HCT116 (cell line): ENCODE results near the gene TNFAIP3. TPM values are rescaled to one million over a fixed set of nuclear protein-coding genes. Genes with fewer than 3 reads are reported as not detected.
"Not testable (repeated sequence)": the region's sequence is repeated elsewhere in the genome, so short reads cannot be mapped to it uniquely, and the experiment has no call there.

ENCODE experiments used
- ATAC-seq: fragments of 200-7000 bp; cut with Tn5 transposase; 2 replicates; pipeline ENCODE4 v1.9.1; 2020; ENCODE audit warnings: mild to moderate bottlenecking, moderate library complexity
- BruUV-seq: library from RNA; stranded (reverse); fragments of 400-500 nt; replicated peaks from 2 replicates; lab custom pipeline; 2021; lab: Mats Ljungman, UMichigan
- CTCF ChIA-PET: fragments of 300-600 bp; sonication (Branson Sonifier 250); formaldehyde crosslinking; loops from one replicate; lab custom pipeline; 2021; ENCODE audit warnings: antibody characterized with exemption; lab: Charles Lee
- POLR2A ChIA-PET: fragments of 300-600, 350-600 bp; sonication (Branson Sonifier 250); formaldehyde crosslinking; loops from one replicate; lab custom pipeline; 2021; ENCODE audit warnings: antibody characterized with exemption; lab: Charles Lee
- RAD21 ChIA-PET, 2 experiments: fragments of 300-600 bp; sonication (Branson Sonifier 250); formaldehyde crosslinking; loops; one replicate each; lab custom pipeline; 2023; ENCODE audit warnings: low total read pairs in 2 of 2; ENCODE audit not compliant: uncharacterized antibody in 2 of 2, unreplicated experiment in 2 of 2, low non-redundant PET in 1 of 2; lab: Charles Lee
- DNase-seq: peaks from one replicate; pipeline ENCODE4 v3.0.0-alpha.2; 2010; ENCODE audit warnings: low read depth, low spot score
- H2AFZ ChIP-seq: fragments of 200-600 bp; shearing (Covaris generic), sonication (generic); 2 replicates; pipeline ENCODE4 v1.6.1; 2017; ENCODE audit warnings: low read depth, mixed run types, mixed read lengths, antibody characterized with exemption, low read length; ENCODE audit not compliant: poor library complexity, severe bottlenecking
- H3K27ac ChIP-seq: 2 replicates; pipeline ENCODE4 v1.5.1; 2012; ENCODE audit warnings: low read depth, low read length
- H3K27me3 ChIP-seq: fragments of 200-600 bp; sonication (generic); 2 replicates; pipeline ENCODE4 v1.6.1; 2016; ENCODE audit warnings: mixed run types, low read length, mixed read lengths; ENCODE audit not compliant: insufficient read depth
- H3K36me3 ChIP-seq, 2 experiments: fragments of 200-500 bp in 1 of 2; fragments of 200-600 bp in 1 of 2; sonication (Bioruptor generic) in 1 of 2; sonication (generic) in 1 of 2; 2 replicates each; pipeline versions ENCODE4 v1.5.1 to v1.6.1; 2014 to 2016; ENCODE audit warnings: low read length in 2 of 2, inconsistent platforms in 1 of 2, mixed read lengths in 1 of 2, mixed run types in 1 of 2; ENCODE audit not compliant: insufficient read depth in 2 of 2, control insufficient read depth in 1 of 2
- H3K4me1 ChIP-seq, 2 experiments: fragments of 200-600 bp in 1 of 2; sonication (generic) in 1 of 2; 2 replicates each; pipeline versions ENCODE4 v1.5.1 to v1.6.1; 2012 to 2017; ENCODE audit warnings: low read length in 2 of 2, inconsistent platforms in 1 of 2, mild to moderate bottlenecking in 1 of 2, mixed read lengths in 1 of 2, mixed run types in 1 of 2, moderate library complexity in 1 of 2; ENCODE audit not compliant: insufficient read depth in 2 of 2, control insufficient read depth in 1 of 2
- H3K4me2 ChIP-seq: fragments of 200-600 bp; sonication (generic); 2 replicates; pipeline ENCODE4 v1.6.1; 2017; ENCODE audit warnings: mixed run types, low read length, mixed read lengths
- H3K4me3 ChIP-seq, 2 experiments: fragments of 200-600 bp in 1 of 2; sonication (generic) in 1 of 2; replicated peaks in 1 of 2; 2 replicates each; pipeline ENCODE4 v1.5.1; 2011 to 2016; ENCODE audit warnings: low read length in 2 of 2, control low read depth in 1 of 2, low read depth in 1 of 2, mild to moderate bottlenecking in 1 of 2, mixed read lengths in 1 of 2, mixed run types in 1 of 2
- H3K79me2 ChIP-seq: fragments of 200-600 bp; sonication (generic); 2 replicates; pipeline ENCODE4 v1.6.1; 2017; ENCODE audit warnings: mild to moderate bottlenecking, mixed run types, low read length, moderate library complexity, mixed read lengths; ENCODE audit not compliant: insufficient read depth
- H3K9ac ChIP-seq: fragments of 200-600 bp; sonication (generic); 2 replicates; pipeline ENCODE4 v1.6.1; 2016; ENCODE audit warnings: low read length, mixed read lengths
- H3K9me2 ChIP-seq: fragments of 200-600 bp; sonication (generic), shearing (Covaris generic); 2 replicates; pipeline ENCODE4 v1.6.1; 2017; ENCODE audit warnings: mixed run types, mild to moderate bottlenecking, moderate library complexity; ENCODE audit not compliant: insufficient read depth
- H3K9me3 ChIP-seq, 2 experiments: fragments of 200-500 bp in 1 of 2; fragments of 200-600 bp in 1 of 2; sonication (Bioruptor generic) in 1 of 2; sonication (generic) in 1 of 2; 2 replicates each; pipeline ENCODE4 v1.6.1; 2014 to 2017; ENCODE audit warnings: low read length in 2 of 2, mixed read lengths in 2 of 2, inconsistent platforms in 1 of 2, low read depth in 1 of 2, mild to moderate bottlenecking in 1 of 2, mixed run types in 1 of 2, moderate library complexity in 1 of 2; ENCODE audit not compliant: control insufficient read depth in 1 of 2, insufficient read depth in 1 of 2
- H4K20me1 ChIP-seq: fragments of 200-600 bp; sonication (generic), shearing (Covaris generic); 2 replicates; pipeline ENCODE4 v1.6.1; 2017; ENCODE audit warnings: mixed run types, mild to moderate bottlenecking, moderate library complexity; ENCODE audit not compliant: insufficient read depth
- EZH2 ChIP-seq: fragments of 200-600 bp; sonication (generic); IDR thresholded peaks from 2 replicates; pipeline ENCODE4 v1.6.1; 2017; ENCODE audit warnings: antibody characterized with exemption, mixed run types
- SP1 ChIP-seq: IDR thresholded peaks from 2 replicates; pipeline ENCODE4 v1.6.1; 2012; ENCODE audit warnings: low read depth
- intact Hi-C: fragments of 100-400 bp; cut with micrococcal nuclease; formaldehyde crosslinking; loops from 2 replicates; pipeline ENCODE4 v1.10.0; 2022
- total RNA-seq: library from RNA; stranded (reverse); gene quantifications from one replicate; pipeline ENCODE4 v1.2.1, GENCODE V29; 2021; ENCODE audit not compliant: unreplicated experiment
- TF ChIP-seq, protein P1 (sequence below): IDR thresholded peaks from 2 replicates; pipeline ENCODE4 v1.6.1; 2012
- TF ChIP-seq, protein P2 (sequence below): IDR thresholded peaks from 2 replicates; pipeline ENCODE4 v1.6.1; 2012; ENCODE audit warnings: low read depth
- TF ChIP-seq, protein P3 (sequence below): IDR thresholded peaks from 2 replicates; pipeline ENCODE4 v1.6.1; 2012

The TNFAIP3 gene
- total RNA-seq, 1 experiment from 2014 or later = 4.4 TPM

DNA sequence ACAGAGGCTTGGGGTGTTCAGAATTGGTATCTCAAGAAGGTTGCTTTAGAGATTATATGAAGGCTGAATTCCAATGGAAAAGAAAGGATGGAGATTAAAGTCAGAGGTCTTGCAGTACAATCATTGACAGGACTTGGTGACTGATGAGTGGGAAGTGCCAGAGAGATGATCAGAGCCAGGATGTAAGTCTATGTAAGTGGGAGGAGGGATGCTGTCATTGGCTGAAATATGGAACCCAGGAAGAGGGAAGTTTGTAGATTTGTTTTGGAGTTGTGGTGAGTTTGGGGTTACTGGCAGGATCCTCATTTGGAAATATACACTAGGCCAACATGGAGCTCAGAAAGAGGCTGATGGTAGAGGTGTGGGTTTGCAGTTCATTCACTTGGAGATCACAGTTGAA is 23.8 kb upstream of the TNFAIP3 start:
- ChIA-PET CTCF (no interaction called here), RAD21 (no interaction called here), POLR2A (no interaction called here)
- Histone ChIP-seq H3K9me3 (no peaks in the 10 kb centered on the region), H2AFZ (no peak overlapping the region), H3K27ac (no peak overlapping the region), H3K79me2 (no peaks in the 10 kb centered on the region), H4K20me1 (no peaks in the 10 kb centered on the region), H3K4me1 (peaks cover 0 to 7% of the 10 kb centered on the region in 2 experiments; a peak in 1 of 4 replicates), H3K9me2 (no peaks in the 10 kb centered on the region), H3K27me3 (no peaks in the 10 kb centered on the region), H3K36me3 (no peaks in the 10 kb centered on the region), H3K4me3 (no peak overlapping the region), H3K4me2 (no peak overlapping the region), H3K9ac (no peak overlapping the region)
- ATAC-seq (no peak), DNase-seq (no peak)
- no TSS peak for BruUV-seq
- intact Hi-C loops = no loop called here
- no peak for TF ChIP-seq SP1
- TF ChIP-seq, protein P1, sequence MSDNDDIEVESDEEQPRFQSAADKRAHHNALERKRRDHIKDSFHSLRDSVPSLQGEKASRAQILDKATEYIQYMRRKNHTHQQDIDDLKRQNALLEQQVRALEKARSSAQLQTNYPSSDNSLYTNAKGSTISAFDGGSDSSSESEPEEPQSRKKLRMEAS = no peak
- TF ChIP-seq EZH2 = no peak
- TF ChIP-seq, protein P2, sequence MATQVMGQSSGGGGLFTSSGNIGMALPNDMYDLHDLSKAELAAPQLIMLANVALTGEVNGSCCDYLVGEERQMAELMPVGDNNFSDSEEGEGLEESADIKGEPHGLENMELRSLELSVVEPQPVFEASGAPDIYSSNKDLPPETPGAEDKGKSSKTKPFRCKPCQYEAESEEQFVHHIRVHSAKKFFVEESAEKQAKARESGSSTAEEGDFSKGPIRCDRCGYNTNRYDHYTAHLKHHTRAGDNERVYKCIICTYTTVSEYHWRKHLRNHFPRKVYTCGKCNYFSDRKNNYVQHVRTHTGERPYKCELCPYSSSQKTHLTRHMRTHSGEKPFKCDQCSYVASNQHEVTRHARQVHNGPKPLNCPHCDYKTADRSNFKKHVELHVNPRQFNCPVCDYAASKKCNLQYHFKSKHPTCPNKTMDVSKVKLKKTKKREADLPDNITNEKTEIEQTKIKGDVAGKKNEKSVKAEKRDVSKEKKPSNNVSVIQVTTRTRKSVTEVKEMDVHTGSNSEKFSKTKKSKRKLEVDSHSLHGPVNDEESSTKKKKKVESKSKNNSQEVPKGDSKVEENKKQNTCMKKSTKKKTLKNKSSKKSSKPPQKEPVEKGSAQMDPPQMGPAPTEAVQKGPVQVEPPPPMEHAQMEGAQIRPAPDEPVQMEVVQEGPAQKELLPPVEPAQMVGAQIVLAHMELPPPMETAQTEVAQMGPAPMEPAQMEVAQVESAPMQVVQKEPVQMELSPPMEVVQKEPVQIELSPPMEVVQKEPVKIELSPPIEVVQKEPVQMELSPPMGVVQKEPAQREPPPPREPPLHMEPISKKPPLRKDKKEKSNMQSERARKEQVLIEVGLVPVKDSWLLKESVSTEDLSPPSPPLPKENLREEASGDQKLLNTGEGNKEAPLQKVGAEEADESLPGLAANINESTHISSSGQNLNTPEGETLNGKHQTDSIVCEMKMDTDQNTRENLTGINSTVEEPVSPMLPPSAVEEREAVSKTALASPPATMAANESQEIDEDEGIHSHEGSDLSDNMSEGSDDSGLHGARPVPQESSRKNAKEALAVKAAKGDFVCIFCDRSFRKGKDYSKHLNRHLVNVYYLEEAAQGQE = no peak
- TF ChIP-seq, protein P3, sequence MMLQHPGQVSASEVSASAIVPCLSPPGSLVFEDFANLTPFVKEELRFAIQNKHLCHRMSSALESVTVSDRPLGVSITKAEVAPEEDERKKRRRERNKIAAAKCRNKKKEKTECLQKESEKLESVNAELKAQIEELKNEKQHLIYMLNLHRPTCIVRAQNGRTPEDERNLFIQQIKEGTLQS = no peak

DNA sequence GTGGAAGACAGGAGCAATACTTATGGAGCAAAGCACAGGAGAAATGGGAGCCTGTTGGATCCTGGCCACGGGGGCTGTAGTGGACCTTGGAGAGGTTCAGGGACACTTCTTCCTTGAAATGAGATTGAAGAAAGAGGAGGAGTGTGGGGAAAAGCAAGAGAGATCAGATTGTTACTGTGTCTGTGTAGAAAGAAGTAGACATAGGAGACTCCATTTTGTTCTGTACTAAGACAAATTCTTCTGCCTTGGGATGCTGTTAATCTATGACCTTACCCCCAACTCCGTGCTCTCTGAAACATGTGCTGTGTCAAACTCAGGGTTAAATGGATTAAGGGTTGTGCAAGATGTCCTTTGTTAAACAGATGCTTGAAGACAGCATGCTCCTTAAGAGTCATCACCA is 22.7 kb upstream of the TNFAIP3 start:
- POLR2A ChIA-PET, H3K4me1 ChIP-seq, H4K20me1 ChIP-seq, BruUV-seq, RAD21 ChIA-PET, CTCF ChIA-PET, H3K79me2 ChIP-seq, H3K9ac ChIP-seq, intact Hi-C loops, H2AFZ ChIP-seq, H3K4me2 ChIP-seq, H3K4me3 ChIP-seq, H3K9me2 ChIP-seq, H3K27ac ChIP-seq, H3K9me3 ChIP-seq, DNase-seq, H3K36me3 ChIP-seq, H3K27me3 ChIP-seq, ATAC-seq: not testable (repeated sequence)

DNA sequence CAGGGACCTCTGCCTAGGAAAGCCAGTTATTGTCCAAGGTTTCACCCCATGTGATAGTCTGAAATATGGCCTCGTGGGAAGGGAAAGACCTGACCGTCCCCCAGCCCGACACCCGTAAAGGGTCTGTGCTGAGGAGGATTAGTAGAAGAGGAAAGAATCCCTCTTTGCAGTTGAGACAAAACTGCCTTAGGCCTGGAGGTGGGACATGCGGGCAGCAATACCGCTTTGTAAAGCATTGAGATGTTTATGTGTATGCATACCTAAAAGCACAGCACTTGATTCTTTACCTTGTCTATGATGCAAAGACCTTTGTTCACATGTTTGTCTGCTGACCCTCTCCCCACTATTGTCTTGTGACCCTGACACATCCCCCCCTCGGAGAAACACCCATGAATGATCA is 22.3 kb upstream of the TNFAIP3 start:
- H4K20me1 ChIP-seq, ATAC-seq, CTCF ChIA-PET, intact Hi-C loops, H3K27ac ChIP-seq, H3K36me3 ChIP-seq, RAD21 ChIA-PET, POLR2A ChIA-PET, H3K4me2 ChIP-seq, H3K9me2 ChIP-seq, H3K9me3 ChIP-seq, H2AFZ ChIP-seq, H3K9ac ChIP-seq, BruUV-seq, H3K79me2 ChIP-seq, DNase-seq, H3K27me3 ChIP-seq, H3K4me3 ChIP-seq: not testable (repeated sequence)
- peaks cover 0 to 14% of the 10 kb centered on the region in 2 experiments; a peak in 1 of 4 replicates for H3K4me1 ChIP-seq
